ENCODE results near the gene CELF5.
"Not testable (repeated sequence)": the region's sequence is repeated elsewhere in the genome, so short reads cannot be mapped to it uniquely, and the experiment has no call there.

CELF5 gene

GRCh38 chr19:3342246-3342645, 117.8 kb downstream of the CELF5 start:
- Histone ChIP-seq H3K36me3 (no peaks in the 10 kb centered on the region), H3K4me3 (ENCODE audit: low read depth, low read length) (no peak overlapping the region), H3K27me3 (ENCODE audit: insufficient read depth, low read depth, severe bottlenecking) (no peaks in the 10 kb centered on the region), H3K9me3 (ENCODE audit: severe bottlenecking) (no peaks in the 10 kb centered on the region), H3K27ac (no peak overlapping the region)
- no peak for TF ChIP-seq CTCF (IDR thresholded peaks at IDR 0.05; ENCODE audit: low read depth, low read length)
- no peak for DNase-seq

DNA sequence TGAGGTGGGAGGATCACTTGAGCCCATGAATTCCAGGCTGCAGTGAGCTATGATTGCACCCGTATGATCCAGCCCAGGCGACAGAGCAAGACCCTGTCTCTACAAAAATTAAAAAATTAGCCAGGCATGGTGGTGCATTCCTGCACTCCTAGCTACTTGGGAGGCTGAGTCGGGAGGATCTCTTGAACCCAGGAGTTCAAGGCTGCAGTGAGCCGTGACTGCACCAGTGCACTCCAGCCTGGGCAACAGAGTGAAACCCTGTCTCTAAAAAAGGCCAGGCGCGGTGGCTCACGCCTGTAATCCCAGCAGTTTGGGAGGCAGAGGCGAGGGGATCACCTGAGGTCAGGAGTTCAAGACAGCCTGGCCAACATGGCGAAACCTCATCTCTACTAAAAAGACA, 118.5 kb downstream of the CELF5 start:
- not testable (repeated sequence) for H3K4me3 ChIP-seq (ENCODE audit: low read depth, low read length); DNase-seq; H3K27me3 ChIP-seq (ENCODE audit: insufficient read depth, low read depth, severe bottlenecking); H3K9me3 ChIP-seq (ENCODE audit: severe bottlenecking); H3K27ac ChIP-seq; H3K36me3 ChIP-seq

DNA sequence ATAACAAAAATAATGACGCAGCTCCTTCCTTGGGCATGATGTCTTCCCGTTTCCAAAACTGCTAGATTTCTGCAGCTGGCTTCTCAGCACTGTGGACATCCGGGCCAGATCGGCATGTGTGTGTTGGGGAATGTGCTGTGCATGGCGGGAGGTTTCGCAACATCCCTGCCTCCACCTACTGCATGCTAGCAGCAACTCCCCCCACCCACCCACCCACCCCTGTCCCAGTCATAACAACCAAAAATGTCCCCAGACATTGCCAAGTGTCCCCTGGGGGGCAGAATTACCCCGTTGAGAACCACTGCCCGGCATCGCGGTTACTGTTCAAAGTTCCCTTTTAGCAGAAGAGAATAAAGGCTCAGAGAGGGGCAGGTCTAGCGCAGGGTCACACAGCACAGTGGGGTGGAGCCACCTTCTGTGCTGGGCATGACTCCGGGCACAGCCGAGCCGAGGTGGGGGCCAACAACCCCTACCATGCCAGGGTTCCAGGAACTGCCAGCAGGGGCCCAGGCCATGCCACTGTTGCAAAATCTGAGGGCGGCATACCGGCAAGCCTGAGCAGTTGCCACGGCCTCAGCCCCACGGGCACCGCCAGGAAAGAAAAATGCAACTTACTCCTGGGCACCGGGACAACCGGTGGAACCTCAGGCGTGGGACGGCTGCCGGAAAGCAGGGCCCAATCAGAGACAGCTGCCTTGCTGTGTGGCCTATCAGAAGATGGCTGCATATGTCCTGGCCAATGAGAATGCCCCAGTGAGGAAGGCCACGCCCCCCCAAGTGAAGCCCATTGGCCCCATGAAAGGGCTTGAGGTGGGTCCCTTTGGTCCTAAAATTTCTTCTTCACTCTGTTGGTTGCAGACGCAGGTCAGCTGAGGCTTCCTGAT, 119.4 kb downstream of the CELF5 start:
- H3K27me3 ChIP-seq (ENCODE audit: insufficient read depth, low read depth, severe bottlenecking), result no peaks in the 10 kb centered on the region
- H3K9me3 ChIP-seq (ENCODE audit: severe bottlenecking), result no peaks in the 10 kb centered on the region
- no peak overlapping the region for H3K27ac ChIP-seq
- no peaks in the 10 kb centered on the region for H3K36me3 ChIP-seq
- peak; percentile 31 for DNase-seq
- TF ChIP-seq CTCF (IDR thresholded peaks at IDR 0.05; ENCODE audit: low read depth, low read length), result no peak
- H3K4me3 ChIP-seq (ENCODE audit: low read depth, low read length), result no peak overlapping the region

DNA sequence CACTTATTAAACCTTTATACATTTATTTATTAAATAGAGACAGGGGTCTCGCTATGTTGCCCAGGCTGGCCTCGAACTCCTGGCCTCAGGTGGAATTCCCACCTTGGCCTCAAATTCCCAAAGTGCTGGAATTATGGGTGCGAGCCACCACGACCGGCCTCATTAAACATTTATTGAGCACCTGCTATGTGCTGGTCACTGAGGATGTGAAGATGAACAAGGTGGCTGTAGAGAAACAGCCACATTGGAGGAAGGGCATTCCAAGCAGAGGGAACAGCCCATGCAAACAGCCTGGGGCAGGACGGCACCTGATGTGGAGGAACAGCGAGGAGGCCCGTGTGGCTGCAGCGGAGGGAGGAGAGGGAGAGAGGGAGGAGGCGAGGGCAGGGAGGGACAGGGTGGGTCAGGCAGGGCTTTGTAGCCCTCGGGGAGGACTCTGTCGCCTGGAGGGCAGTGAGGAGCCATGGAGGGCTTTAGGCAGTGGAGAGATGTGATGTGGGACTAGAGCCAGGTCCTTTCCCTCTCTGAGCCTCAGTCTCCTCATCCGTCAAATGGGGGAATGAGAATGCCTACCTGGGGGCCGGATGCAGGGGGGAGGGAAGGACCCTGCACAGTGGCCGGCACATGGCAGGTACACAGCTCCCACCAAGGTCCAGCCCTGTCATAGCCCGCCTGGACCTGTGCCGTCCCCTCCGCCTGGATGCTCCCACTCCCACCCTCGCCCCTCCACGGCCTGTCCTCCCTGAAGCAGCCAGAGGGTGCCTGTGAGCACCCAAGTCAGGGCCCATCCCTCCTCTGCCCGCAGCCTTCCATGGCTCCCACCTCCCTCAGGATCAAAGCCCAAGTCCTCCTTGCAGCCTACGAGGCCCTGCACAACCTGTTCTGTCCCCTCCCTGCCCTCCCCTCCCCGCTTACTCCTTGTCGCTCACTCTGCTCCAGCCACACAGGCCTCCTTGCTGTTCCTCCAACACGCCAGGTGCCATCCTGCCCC, 120.4 kb downstream of the CELF5 start:
- no peak for TF ChIP-seq CTCF (IDR thresholded peaks at IDR 0.05; ENCODE audit: low read depth, low read length)
- DNase-seq, result no peak

DNA sequence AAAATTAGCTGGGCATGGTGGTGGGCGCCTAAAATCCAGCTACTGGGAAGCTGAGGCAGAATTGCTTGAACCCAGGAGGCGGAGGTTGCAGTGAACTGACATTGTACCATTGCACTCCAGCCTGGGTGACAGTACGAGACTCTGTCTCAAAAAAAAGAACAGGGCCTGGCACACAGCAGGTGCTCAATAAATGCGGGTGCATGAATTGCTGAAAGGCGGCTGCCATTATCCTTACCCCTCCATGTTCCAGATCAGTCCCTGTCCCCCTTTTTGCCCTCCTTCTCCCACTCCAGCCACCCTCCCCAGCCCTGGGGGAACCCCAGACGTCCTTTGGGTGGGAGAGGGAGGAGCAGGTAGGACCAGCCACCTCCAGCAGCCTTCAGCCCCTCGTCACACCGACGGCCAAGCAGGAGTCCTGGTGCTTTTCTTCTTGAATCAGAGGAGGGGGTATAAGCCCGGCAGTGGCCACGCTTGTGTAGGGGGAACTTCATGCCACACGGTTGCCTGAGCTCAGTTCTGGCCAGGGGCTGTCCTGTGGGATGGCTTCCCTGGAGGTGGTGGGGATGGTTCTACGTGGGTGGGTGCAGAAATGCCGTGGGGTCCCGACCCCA, 121.5 kb downstream of the CELF5 start:
- H3K27me3 ChIP-seq (ENCODE audit: insufficient read depth, low read depth, severe bottlenecking), result no peaks in the 10 kb centered on the region
- DNase-seq, result no peak
- no peak overlapping the region for H3K4me3 ChIP-seq (ENCODE audit: low read depth, low read length)
- no peaks in the 10 kb centered on the region for H3K36me3 ChIP-seq
- no peaks in the 10 kb centered on the region for H3K9me3 ChIP-seq (ENCODE audit: severe bottlenecking)
- H3K27ac ChIP-seq, result peak overlapping the region; percentile 72
- no peak for TF ChIP-seq CTCF (IDR thresholded peaks at IDR 0.05; ENCODE audit: low read depth, low read length)

More for the DNA sequence above, 120.4 kb downstream of the CELF5 start:
- Histone ChIP-seq H3K9me3 (ENCODE audit: severe bottlenecking) (no peaks in the 10 kb centered on the region), H3K36me3 (no peaks in the 10 kb centered on the region), H3K4me3 (ENCODE audit: low read depth, low read length) (no peak overlapping the region), H3K27me3 (ENCODE audit: insufficient read depth, low read depth, severe bottlenecking) (no peaks in the 10 kb centered on the region), H3K27ac (no peak overlapping the region)

Data from WERI-Rb-1 (cell line).